T-helper 22 cell (primary cell): Measurements from ENCODE around the gene PTCH1.

Experiments
- DNase-seq: peaks from one replicate; pipeline ENCODE4 v3.0.0-alpha.2; 2020; ENCODE audit warnings: low read depth

Gene PTCH1

GRCh38 chr9:95462249-95463147, 54.3 kb downstream of the PTCH1 start:
- DNase-seq, result peak; percentile 67

GRCh38 chr9:95461448-95462248, 55.1 kb downstream of the PTCH1 start:
- DNase-seq, result no peak

- DNase-seq, result no peak
Observed at GRCh38 chr9:95460518-95461164, 56.1 kb downstream of the PTCH1 start.

GRCh38 chr9:95459851-95460517, 56.8 kb downstream of the PTCH1 start:
- DNase-seq, result no peak

- DNase-seq, result no peak
Observed at GRCh38 chr9:95459178-95459577, 57.6 kb downstream of the PTCH1 start.

GRCh38 chr9:95458666-95459065, 58.1 kb downstream of the PTCH1 start:
- DNase-seq, result no peak

- no peak for DNase-seq
Observed at GRCh38 chr9:95457769-95458168, 59.0 kb downstream of the PTCH1 start.

- DNase-seq, result no peak
Observed at GRCh38 chr9:95455714-95456113, 61.1 kb downstream of the PTCH1 start.

- no peak for DNase-seq
Observed at GRCh38 chr9:95452176-95452575, 64.6 kb downstream of the PTCH1 start.

GRCh38 chr9:95451065-95451426, 65.7 kb downstream of the PTCH1 start:
- DNase-seq, result no peak

- DNase-seq, result no peak
Observed at GRCh38 chr9:95450171-95451064, 66.4 kb downstream of the PTCH1 start.

- DNase-seq, result no peak
Observed at GRCh38 chr9:95449016-95449415, 67.8 kb downstream of the PTCH1 start.

- no peak for DNase-seq
Observed at GRCh38 chr9:95447660-95448420, 68.9 kb downstream of the PTCH1 start.

- DNase-seq, result no peak
Observed at GRCh38 chr9:95446984-95447383, 69.8 kb downstream of the PTCH1 start.

- no peak for DNase-seq
Observed at GRCh38 chr9:95446259-95446658, 70.5 kb downstream of the PTCH1 start.

- DNase-seq, result no peak
Observed at GRCh38 chr9:95444160-95444559, 72.6 kb downstream of the PTCH1 start.

GRCh38 chr9:95443301-95443700, 73.5 kb downstream of the PTCH1 start:
- no peak for DNase-seq

GRCh38 chr9:95441081-95441480, 75.7 kb downstream of the PTCH1 start:
- no peak for DNase-seq

- DNase-seq, result no peak
Observed at GRCh38 chr9:95440447-95440846, 76.3 kb downstream of the PTCH1 start.
